GM23338 (cell line): Measurements from ENCODE around the gene TBC1D7. TPM values are rescaled to one million over a fixed set of nuclear protein-coding genes. Genes with fewer than 3 reads are reported as not detected.

Experiments used
- ATAC-seq: fragments of 200-7000 bp; cut with Tn5 transposase; 3 replicates; pipeline ENCODE4 v1.9.1; 2020
- DNase-seq: peaks from one replicate; pipeline ENCODE4 v3.0.0-alpha.2; 2015; ENCODE audit warnings: low spot score
- H2AFZ ChIP-seq: fragments of 200-600 bp; sonication (generic); 2 replicates; pipeline ENCODE4 v1.8.0; 2016; ENCODE audit warnings: antibody characterized with exemption, mild to moderate bottlenecking, moderate library complexity
- H3F3A ChIP-seq: fragments of 200-600 bp; sonication (generic); replicated peaks from 2 replicates; pipeline ENCODE4 v1.8.0; 2017; ENCODE audit warnings: antibody characterized with exemption, mixed run types, low read depth
- H3K27ac ChIP-seq: fragments of 200-600 bp; sonication (generic); 2 replicates; pipeline ENCODE4 v1.6.1; 2016; ENCODE audit warnings: low read depth
- H3K27me3 ChIP-seq: fragments of 200-600 bp; sonication (generic); 2 replicates; pipeline ENCODE4 v1.8.0; 2016; ENCODE audit warnings: mild to moderate bottlenecking, mixed run types, moderate library complexity; ENCODE audit not compliant: insufficient read depth
- H3K36me3 ChIP-seq: fragments of 200-600 bp; sonication (generic); 2 replicates; pipeline ENCODE4 v1.8.0; 2016; ENCODE audit warnings: mild to moderate bottlenecking; ENCODE audit not compliant: insufficient read depth
- H3K4me1 ChIP-seq: fragments of 200-600 bp; sonication (generic); 2 replicates; pipeline ENCODE4 v1.8.0; 2016; ENCODE audit warnings: mild to moderate bottlenecking, moderate library complexity; ENCODE audit not compliant: insufficient read depth
- H3K4me2 ChIP-seq: fragments of 200-600 bp; sonication (generic); 2 replicates; pipeline ENCODE4 v1.7.1; 2017; ENCODE audit warnings: mixed run types
- H3K4me3 ChIP-seq: fragments of 200-600 bp; sonication (generic); 2 replicates; pipeline ENCODE4 v1.6.1; 2016; ENCODE audit warnings: mixed run types
- H3K79me2 ChIP-seq: fragments of 200-600 bp; sonication (generic); replicated peaks from 2 replicates; pipeline ENCODE4 v1.8.0; 2017; ENCODE audit warnings: mild to moderate bottlenecking; ENCODE audit not compliant: insufficient read depth
- H3K9me2 ChIP-seq: fragments of 200-600 bp; sonication (generic); 2 replicates; pipeline ENCODE4 v1.8.0; 2017; ENCODE audit not compliant: insufficient read depth
- H4K20me1 ChIP-seq: fragments of 200-600 bp; sonication (generic); replicated peaks from 2 replicates; pipeline ENCODE4 v1.8.0; 2017; ENCODE audit warnings: mild to moderate bottlenecking; ENCODE audit not compliant: insufficient read depth
- H3K27ac Mint-ChIP-seq: 2 replicates; pipeline ENCODE4 v1.8.0; 2020; ENCODE audit warnings: inconsistent platforms, mild to moderate bottlenecking, moderate library complexity, mixed read lengths
- H3K27me3 Mint-ChIP-seq: 3 replicates; pipeline ENCODE4 v1.8.0; 2022; ENCODE audit warnings: low read depth, mild to moderate bottlenecking, moderate library complexity, mixed read lengths, inconsistent platforms; ENCODE audit not compliant: insufficient read depth, poor library complexity
- H3K36me3 Mint-ChIP-seq: 3 replicates; pipeline ENCODE4 v1.8.0; 2021; ENCODE audit warnings: low read depth, mild to moderate bottlenecking, inconsistent platforms, moderate library complexity, mixed read lengths
- H3K4me1 Mint-ChIP-seq: 3 replicates; pipeline ENCODE4 v1.8.0; 2020; ENCODE audit warnings: mild to moderate bottlenecking, inconsistent platforms, mixed read lengths
- H3K4me3 Mint-ChIP-seq: 3 replicates; pipeline ENCODE4 v1.8.0; 2021; ENCODE audit warnings: moderate library complexity, mild to moderate bottlenecking, inconsistent platforms, mixed read lengths
- H3K9me3 Mint-ChIP-seq: 3 replicates; pipeline ENCODE4 v1.8.0; 2020; ENCODE audit warnings: moderate library complexity, mild to moderate bottlenecking, inconsistent platforms, mixed read lengths
- CREB1 ChIP-seq: fragments of 250-450 bp; sonication (Bioruptor Pico); IDR thresholded peaks from 2 replicates; pipeline ENCODE4 v1.5.0; 2020; ENCODE audit warnings: low read depth, mild to moderate bottlenecking, moderate library complexity
- EZH2 ChIP-seq: fragments of 200-600 bp; sonication (generic); IDR thresholded peaks from one replicate; pipeline ENCODE4 v1.8.0; 2017; ENCODE audit warnings: antibody characterized with exemption, mild to moderate bottlenecking, low read depth; ENCODE audit not compliant: unreplicated experiment
- EZH2phosphoT487 ChIP-seq: fragments of 200-600 bp; sonication (generic); IDR thresholded peaks from one replicate; pipeline ENCODE4 v1.8.1; 2018; ENCODE audit warnings: antibody characterized with exemption; ENCODE audit not compliant: unreplicated experiment
- JUNB ChIP-seq: IDR thresholded peaks from one replicate; pipeline ENCODE4 v1.6.1; 2016; ENCODE audit warnings: antibody characterized with exemption; ENCODE audit not compliant: unreplicated experiment
- NANOG ChIP-seq: IDR thresholded peaks from 2 replicates; pipeline ENCODE4 v1.6.1; 2016; ENCODE audit warnings: antibody characterized with exemption, borderline replicate concordance
- POLR2AphosphoS5 ChIP-seq: IDR thresholded peaks from 2 replicates; pipeline ENCODE4 v1.6.1; 2016; ENCODE audit warnings: antibody characterized with exemption, low read depth
- STAT1 ChIP-seq: IDR thresholded peaks from one replicate; pipeline ENCODE4 v1.6.1; 2016; ENCODE audit warnings: antibody characterized with exemption; ENCODE audit not compliant: unreplicated experiment
- ZNF114 ChIP-seq: fragments of 250-450 bp; sonication (Bioruptor Pico); IDR thresholded peaks from 2 replicates; pipeline ENCODE4 v1.5.0; 2020; ENCODE audit warnings: mild to moderate bottlenecking, moderate library complexity
- ZNF331 ChIP-seq: fragments of 250-450 bp; sonication (Bioruptor Pico); IDR thresholded peaks from 2 replicates; pipeline ENCODE4 v1.5.0; 2020; ENCODE audit warnings: low read depth, mild to moderate bottlenecking, moderate library complexity
- polyA plus RNA-seq: library from polyadenylated mRNA; unstranded; fragments of >200 nt; fragmentation: Nextera tagmentation; extraction: Ambion mirVana; gene quantifications from 2 replicates; pipeline ENCODE4 v1.2.1, GENCODE V29; 2016
- total RNA-seq: library from RNA; depleted of rRNA; stranded (reverse); fragments of >200 nt; shearing (Covaris generic); gene quantifications from 2 replicates; pipeline ENCODE4 v1.2.3, GENCODE V29; 2014
- TF ChIP-seq, protein P1 (sequence below), 2 experiments: fragments of 200-600 bp in 1 of 2; sonication (generic) in 1 of 2; conservative IDR thresholded peaks; 2 replicates each; pipeline versions ENCODE4 v1.5.1 to v1.6.1; 2016 to 2017; ENCODE audit warnings: antibody characterized with exemption in 2 of 2, low read depth in 2 of 2, mild to moderate bottlenecking in 2 of 2, moderate library complexity in 1 of 2
- TF ChIP-seq, protein P2 (sequence below): IDR thresholded peaks from one replicate; pipeline ENCODE4 v1.6.1; 2018; ENCODE audit warnings: antibody characterized with exemption; ENCODE audit not compliant: unreplicated experiment
- TF ChIP-seq, protein P3 (sequence below): IDR thresholded peaks from 2 replicates; pipeline ENCODE4 v1.6.1; 2016; ENCODE audit warnings: antibody characterized with exemption
- TF ChIP-seq, protein P4 (sequence below): fragments of 250-450 bp; sonication (Bioruptor Pico); IDR thresholded peaks from 2 replicates; pipeline ENCODE4 v1.5.0; 2020; ENCODE audit warnings: mild to moderate bottlenecking, moderate library complexity

Gene TBC1D7
- total and polyA plus RNA-seq, 2 experiments from 2014 or later, result 62.0 to 70.4 TPM

DNA sequence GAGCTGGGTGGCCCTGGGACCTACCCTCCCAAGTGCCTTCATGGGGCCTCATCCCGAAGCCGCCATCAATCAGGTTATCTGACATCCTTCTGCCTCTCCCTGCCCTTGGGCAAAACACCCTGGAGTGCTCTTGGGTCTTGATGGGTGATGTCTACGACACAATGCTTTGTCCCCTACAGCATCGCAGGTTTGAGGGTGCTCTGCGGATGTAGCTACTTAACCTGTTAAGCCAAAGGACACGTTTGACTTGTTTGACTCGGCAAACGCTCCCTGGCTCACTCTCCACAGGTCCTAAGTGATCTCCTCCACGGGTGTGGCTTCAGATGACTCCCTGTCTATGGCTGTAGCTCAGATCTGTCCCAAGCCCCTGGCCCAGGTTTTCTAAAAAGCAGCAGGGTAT, 35.6 kb downstream of the TBC1D7 start:
- TF ChIP-seq ZNF331 (CRISPR knock-in tag) (no peak), EZH2 (no peak), POLR2AphosphoS5 (no peak), ZNF114 (CRISPR knock-in tag) (no peak), EZH2phosphoT487 (no peak), NANOG (no peak), CREB1 (no peak), JUNB (no peak), STAT1 (no peak)
- TF ChIP-seq, protein P1, sequence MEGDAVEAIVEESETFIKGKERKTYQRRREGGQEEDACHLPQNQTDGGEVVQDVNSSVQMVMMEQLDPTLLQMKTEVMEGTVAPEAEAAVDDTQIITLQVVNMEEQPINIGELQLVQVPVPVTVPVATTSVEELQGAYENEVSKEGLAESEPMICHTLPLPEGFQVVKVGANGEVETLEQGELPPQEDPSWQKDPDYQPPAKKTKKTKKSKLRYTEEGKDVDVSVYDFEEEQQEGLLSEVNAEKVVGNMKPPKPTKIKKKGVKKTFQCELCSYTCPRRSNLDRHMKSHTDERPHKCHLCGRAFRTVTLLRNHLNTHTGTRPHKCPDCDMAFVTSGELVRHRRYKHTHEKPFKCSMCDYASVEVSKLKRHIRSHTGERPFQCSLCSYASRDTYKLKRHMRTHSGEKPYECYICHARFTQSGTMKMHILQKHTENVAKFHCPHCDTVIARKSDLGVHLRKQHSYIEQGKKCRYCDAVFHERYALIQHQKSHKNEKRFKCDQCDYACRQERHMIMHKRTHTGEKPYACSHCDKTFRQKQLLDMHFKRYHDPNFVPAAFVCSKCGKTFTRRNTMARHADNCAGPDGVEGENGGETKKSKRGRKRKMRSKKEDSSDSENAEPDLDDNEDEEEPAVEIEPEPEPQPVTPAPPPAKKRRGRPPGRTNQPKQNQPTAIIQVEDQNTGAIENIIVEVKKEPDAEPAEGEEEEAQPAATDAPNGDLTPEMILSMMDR (conservative IDR thresholded peaks at IDR 0.05; ENCODE audit: low read depth in 2 of 2), result no peak
- TF ChIP-seq, protein P2, sequence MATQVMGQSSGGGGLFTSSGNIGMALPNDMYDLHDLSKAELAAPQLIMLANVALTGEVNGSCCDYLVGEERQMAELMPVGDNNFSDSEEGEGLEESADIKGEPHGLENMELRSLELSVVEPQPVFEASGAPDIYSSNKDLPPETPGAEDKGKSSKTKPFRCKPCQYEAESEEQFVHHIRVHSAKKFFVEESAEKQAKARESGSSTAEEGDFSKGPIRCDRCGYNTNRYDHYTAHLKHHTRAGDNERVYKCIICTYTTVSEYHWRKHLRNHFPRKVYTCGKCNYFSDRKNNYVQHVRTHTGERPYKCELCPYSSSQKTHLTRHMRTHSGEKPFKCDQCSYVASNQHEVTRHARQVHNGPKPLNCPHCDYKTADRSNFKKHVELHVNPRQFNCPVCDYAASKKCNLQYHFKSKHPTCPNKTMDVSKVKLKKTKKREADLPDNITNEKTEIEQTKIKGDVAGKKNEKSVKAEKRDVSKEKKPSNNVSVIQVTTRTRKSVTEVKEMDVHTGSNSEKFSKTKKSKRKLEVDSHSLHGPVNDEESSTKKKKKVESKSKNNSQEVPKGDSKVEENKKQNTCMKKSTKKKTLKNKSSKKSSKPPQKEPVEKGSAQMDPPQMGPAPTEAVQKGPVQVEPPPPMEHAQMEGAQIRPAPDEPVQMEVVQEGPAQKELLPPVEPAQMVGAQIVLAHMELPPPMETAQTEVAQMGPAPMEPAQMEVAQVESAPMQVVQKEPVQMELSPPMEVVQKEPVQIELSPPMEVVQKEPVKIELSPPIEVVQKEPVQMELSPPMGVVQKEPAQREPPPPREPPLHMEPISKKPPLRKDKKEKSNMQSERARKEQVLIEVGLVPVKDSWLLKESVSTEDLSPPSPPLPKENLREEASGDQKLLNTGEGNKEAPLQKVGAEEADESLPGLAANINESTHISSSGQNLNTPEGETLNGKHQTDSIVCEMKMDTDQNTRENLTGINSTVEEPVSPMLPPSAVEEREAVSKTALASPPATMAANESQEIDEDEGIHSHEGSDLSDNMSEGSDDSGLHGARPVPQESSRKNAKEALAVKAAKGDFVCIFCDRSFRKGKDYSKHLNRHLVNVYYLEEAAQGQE, result no peak
- TF ChIP-seq, protein P3, sequence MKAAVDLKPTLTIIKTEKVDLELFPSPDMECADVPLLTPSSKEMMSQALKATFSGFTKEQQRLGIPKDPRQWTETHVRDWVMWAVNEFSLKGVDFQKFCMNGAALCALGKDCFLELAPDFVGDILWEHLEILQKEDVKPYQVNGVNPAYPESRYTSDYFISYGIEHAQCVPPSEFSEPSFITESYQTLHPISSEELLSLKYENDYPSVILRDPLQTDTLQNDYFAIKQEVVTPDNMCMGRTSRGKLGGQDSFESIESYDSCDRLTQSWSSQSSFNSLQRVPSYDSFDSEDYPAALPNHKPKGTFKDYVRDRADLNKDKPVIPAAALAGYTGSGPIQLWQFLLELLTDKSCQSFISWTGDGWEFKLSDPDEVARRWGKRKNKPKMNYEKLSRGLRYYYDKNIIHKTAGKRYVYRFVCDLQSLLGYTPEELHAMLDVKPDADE, result no peak
- TF ChIP-seq, protein P4, sequence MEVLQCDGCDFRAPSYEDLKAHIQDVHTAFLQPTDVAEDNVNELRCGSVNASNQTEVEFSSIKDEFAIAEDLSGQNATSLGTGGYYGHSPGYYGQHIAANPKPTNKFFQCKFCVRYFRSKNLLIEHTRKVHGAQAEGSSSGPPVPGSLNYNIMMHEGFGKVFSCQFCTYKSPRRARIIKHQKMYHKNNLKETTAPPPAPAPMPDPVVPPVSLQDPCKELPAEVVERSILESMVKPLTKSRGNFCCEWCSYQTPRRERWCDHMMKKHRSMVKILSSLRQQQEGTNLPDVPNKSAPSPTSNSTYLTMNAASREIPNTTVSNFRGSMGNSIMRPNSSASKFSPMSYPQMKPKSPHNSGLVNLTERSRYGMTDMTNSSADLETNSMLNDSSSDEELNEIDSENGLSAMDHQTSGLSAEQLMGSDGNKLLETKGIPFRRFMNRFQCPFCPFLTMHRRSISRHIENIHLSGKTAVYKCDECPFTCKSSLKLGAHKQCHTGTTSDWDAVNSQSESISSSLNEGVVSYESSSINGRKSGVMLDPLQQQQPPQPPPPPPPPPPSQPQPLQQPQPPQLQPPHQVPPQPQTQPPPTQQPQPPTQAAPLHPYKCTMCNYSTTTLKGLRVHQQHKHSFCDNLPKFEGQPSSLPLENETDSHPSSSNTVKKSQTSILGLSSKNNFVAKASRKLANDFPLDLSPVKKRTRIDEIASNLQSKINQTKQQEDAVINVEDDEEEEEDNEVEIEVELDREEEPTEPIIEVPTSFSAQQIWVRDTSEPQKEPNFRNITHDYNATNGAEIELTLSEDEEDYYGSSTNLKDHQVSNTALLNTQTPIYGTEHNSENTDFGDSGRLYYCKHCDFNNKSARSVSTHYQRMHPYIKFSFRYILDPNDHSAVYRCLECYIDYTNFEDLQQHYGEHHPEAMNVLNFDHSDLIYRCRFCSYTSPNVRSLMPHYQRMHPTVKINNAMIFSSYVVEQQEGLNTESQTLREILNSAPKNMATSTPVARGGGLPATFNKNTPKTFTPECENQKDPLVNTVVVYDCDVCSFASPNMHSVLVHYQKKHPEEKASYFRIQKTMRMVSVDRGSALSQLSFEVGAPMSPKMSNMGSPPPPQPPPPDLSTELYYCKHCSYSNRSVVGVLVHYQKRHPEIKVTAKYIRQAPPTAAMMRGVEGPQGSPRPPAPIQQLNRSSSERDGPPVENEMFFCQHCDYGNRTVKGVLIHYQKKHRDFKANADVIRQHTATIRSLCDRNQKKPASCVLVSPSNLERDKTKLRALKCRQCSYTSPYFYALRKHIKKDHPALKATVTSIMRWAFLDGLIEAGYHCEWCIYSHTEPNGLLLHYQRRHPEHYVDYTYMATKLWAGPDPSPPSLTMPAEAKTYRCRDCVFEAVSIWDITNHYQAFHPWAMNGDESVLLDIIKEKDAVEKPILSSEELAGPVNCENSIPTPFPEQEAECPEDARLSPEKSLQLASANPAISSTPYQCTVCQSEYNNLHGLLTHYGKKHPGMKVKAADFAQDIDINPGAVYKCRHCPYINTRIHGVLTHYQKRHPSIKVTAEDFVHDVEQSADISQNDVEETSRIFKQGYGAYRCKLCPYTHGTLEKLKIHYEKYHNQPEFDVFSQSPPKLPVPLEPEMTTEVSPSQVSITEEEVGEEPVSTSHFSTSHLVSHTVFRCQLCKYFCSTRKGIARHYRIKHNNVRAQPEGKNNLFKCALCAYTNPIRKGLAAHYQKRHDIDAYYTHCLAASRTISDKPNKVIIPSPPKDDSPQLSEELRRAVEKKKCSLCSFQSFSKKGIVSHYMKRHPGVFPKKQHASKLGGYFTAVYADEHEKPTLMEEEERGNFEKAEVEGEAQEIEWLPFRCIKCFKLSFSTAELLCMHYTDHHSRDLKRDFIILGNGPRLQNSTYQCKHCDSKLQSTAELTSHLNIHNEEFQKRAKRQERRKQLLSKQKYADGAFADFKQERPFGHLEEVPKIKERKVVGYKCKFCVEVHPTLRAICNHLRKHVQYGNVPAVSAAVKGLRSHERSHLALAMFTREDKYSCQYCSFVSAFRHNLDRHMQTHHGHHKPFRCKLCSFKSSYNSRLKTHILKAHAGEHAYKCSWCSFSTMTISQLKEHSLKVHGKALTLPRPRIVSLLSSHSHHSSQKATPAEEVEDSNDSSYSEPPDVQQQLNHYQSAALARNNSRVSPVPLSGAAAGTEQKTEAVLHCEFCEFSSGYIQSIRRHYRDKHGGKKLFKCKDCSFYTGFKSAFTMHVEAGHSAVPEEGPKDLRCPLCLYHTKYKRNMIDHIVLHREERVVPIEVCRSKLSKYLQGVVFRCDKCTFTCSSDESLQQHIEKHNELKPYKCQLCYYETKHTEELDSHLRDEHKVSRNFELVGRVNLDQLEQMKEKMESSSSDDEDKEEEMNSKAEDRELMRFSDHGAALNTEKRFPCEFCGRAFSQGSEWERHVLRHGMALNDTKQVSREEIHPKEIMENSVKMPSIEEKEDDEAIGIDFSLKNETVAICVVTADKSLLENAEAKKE, result no peak
- Histone ChIP-seq H3K27me3 (no peaks in the 10 kb centered on the region), H3K4me2 (no peak overlapping the region), H4K20me1 (0 out of 2 replicates have a peak, but pooled peaks cover 3% of the 10 kb centered on the region), H3K79me2 (no peaks in the 10 kb centered on the region), H3F3A (no peaks in the 10 kb centered on the region), H3K36me3 (peaks cover 12% of the 10 kb centered on the region), H3K4me3 (no peak overlapping the region), H3K27ac (no peak overlapping the region), H3K9me2 (no peaks in the 10 kb centered on the region), H2AFZ (no peak overlapping the region), H3K4me1 (no peaks in the 10 kb centered on the region)
- Mint-ChIP-seq H3K4me1 (no peaks in the 10 kb centered on the region; the same call in 1 of the 3 replicates), H3K9me3 (peaks cover 8% of the 10 kb centered on the region; the same call in 2 of the 3 replicates), H3K4me3 (no peak overlapping the region), H3K27me3 (peaks cover 7% of the 10 kb centered on the region), H3K36me3 (peaks cover 68% of the 10 kb centered on the region), H3K27ac (no peak overlapping the region; the same call in 1 of the 2 replicates)
- DNase-seq, result no peak
- no peak for ATAC-seq
